Measurements from ENCODE around the gene OSTM1. TPM values are rescaled to one million over a fixed set of nuclear protein-coding genes. Genes with fewer than 3 reads are reported as not detected.
A peak's percentile ranks its signal among the peaks of the same experiment; 100 is the strongest.

The OSTM1 gene
- total RNA-seq, 2 experiments from 2014 or later, result 14.0 to 16.3 TPM

GRCh38 chr6:108115598-108116058 lies 41.1 kb upstream of the OSTM1 start:
- DNase-seq, result peak; percentile 49
- Mint-ChIP-seq H3K36me3 (no peaks in the 10 kb centered on the region), H3K27me3 (peaks cover 81% of the 10 kb centered on the region), H3K4me3 (peak overlapping the region; percentile 70), H3K9me3 (no peaks in the 10 kb centered on the region), H3K27ac (no peak overlapping the region), H3K4me1 (ENCODE audit: low read depth) (peaks cover 50% of the 10 kb centered on the region)
- intact Hi-C loops (cut with micrococcal nuclease), result loop anchor here (2.0 to 5.0 kb wide), 3 partner anchors 41 to 147 kb away; partner anchors contain the start of genes OSTM1 and SNX3
- ChIA-PET CTCF (interaction anchor here (1.0 to 1.8 kb wide), 4 partner anchors 10 to 413 kb away, joined by 3 to 6 read pairs (median 4); no protein-coding TSS in a partner anchor), POLR2A (interaction anchor here (1.1 kb wide), 1 partner anchor 409 kb away, joined by 4 read pairs; no protein-coding TSS in a partner anchor)

GRCh38 chr6:108114841-108115597 lies 40.5 kb upstream of the OSTM1 start:
- Mint-ChIP-seq H3K36me3 (no peaks in the 10 kb centered on the region), H3K4me3 (peak overlapping the region; percentile 70), H3K4me1 (ENCODE audit: low read depth) (peaks cover 50% of the 10 kb centered on the region), H3K27me3 (peaks cover 76% of the 10 kb centered on the region), H3K9me3 (no peaks in the 10 kb centered on the region), H3K27ac (no peak overlapping the region)
- CTCF ChIA-PET, result interaction anchor here (0.6 to 1.8 kb wide), 10 partner anchors 9 to 434 kb away, joined by 3 to 8 read pairs (median 4); no protein-coding TSS in a partner anchor
- peak; percentile 57 for DNase-seq
- POLR2A ChIA-PET, result interaction anchor here (1.1 kb wide), 1 partner anchor 410 kb away, joined by 4 read pairs; no protein-coding TSS in a partner anchor
- intact Hi-C loops (cut with micrococcal nuclease), result loop anchor here (2.0 to 5.0 kb wide), 2 partner anchors 40 to 147 kb away; partner anchors contain the start of genes OSTM1 and SNX3

- peaks cover 71% of the 10 kb centered on the region for H3K27me3 Mint-ChIP-seq
- DNase-seq, result peak; percentile 21
- POLR2A ChIA-PET, result no interaction called here
- intact Hi-C loops (cut with micrococcal nuclease), result loop anchor here (1.0 to 2.0 kb wide), 4 partner anchors 39 to 412 kb away; partner anchors contain the start of gene OSTM1
- CTCF ChIA-PET, result interaction anchor here (0.9 to 3.4 kb wide), 13 partner anchors 10 to 414 kb away, joined by 3 to 33 read pairs (median 5); no protein-coding TSS in a partner anchor
- peak overlapping the region; percentile 46 for H3K4me3 Mint-ChIP-seq
- H3K4me1 Mint-ChIP-seq (ENCODE audit: low read depth), result peaks cover 43% of the 10 kb centered on the region
- no peaks in the 10 kb centered on the region for H3K36me3 Mint-ChIP-seq
- H3K9me3 Mint-ChIP-seq, result no peaks in the 10 kb centered on the region
- no peak overlapping the region for H3K27ac Mint-ChIP-seq
Observed at GRCh38 chr6:108113557-108114519, 39.3 kb upstream of the OSTM1 start.

- no peak overlapping the region for H3K4me3 Mint-ChIP-seq
- no peak overlapping the region for H3K27ac Mint-ChIP-seq
- H3K27me3 Mint-ChIP-seq, result peaks cover 26% of the 10 kb centered on the region
- H3K36me3 Mint-ChIP-seq, result no peaks in the 10 kb centered on the region
- H3K4me1 Mint-ChIP-seq (ENCODE audit: low read depth), result peaks cover under 1% of the 10 kb centered on the region
- intact Hi-C loops (cut with micrococcal nuclease), result no loop called here
- ChIA-PET CTCF (interaction anchor here (0.7 kb wide), 1 partner anchor 257 kb away, joined by 3 read pairs; no protein-coding TSS in a partner anchor), POLR2A (no interaction called here)
- H3K9me3 Mint-ChIP-seq, result no peaks in the 10 kb centered on the region
- no peak for DNase-seq
Observed at GRCh38 chr6:108108374-108108773, 33.8 kb upstream of the OSTM1 start.

GRCh38 chr6:108107102-108107501 lies 32.6 kb upstream of the OSTM1 start:
- no peak for DNase-seq
- H3K27me3 Mint-ChIP-seq, result peaks cover 14% of the 10 kb centered on the region
- no peak overlapping the region for H3K4me3 Mint-ChIP-seq
- no peaks in the 10 kb centered on the region for H3K4me1 Mint-ChIP-seq (ENCODE audit: low read depth)
- POLR2A ChIA-PET, result no interaction called here
- CTCF ChIA-PET, result interaction anchor here (0.9 to 1.0 kb wide), 2 partner anchors 385 to 386 kb away, joined by 3 read pairs; no protein-coding TSS in a partner anchor
- no peak overlapping the region for H3K27ac Mint-ChIP-seq
- intact Hi-C loops (cut with micrococcal nuclease), result no loop called here
- H3K36me3 Mint-ChIP-seq, result no peaks in the 10 kb centered on the region
- no peaks in the 10 kb centered on the region for H3K9me3 Mint-ChIP-seq

- Mint-ChIP-seq H3K27me3 (peaks cover 11% of the 10 kb centered on the region), H3K4me1 (ENCODE audit: low read depth) (no peaks in the 10 kb centered on the region), H3K9me3 (no peaks in the 10 kb centered on the region), H3K36me3 (no peaks in the 10 kb centered on the region), H3K4me3 (no peak overlapping the region), H3K27ac (no peak overlapping the region)
- ChIA-PET CTCF (interaction anchor here (0.9 to 1.0 kb wide), 2 partner anchors 385 to 386 kb away, joined by 3 read pairs; no protein-coding TSS in a partner anchor), POLR2A (no interaction called here)
- intact Hi-C loops (cut with micrococcal nuclease), result no loop called here
- DNase-seq, result no peak
Observed at GRCh38 chr6:108106694-108107093, 32.2 kb upstream of the OSTM1 start.

- DNase-seq, result no peak
- CTCF ChIA-PET, result interaction anchor here (0.9 kb wide), 1 partner anchor 386 kb away, joined by 3 read pairs; no protein-coding TSS in a partner anchor
- H3K36me3 Mint-ChIP-seq, result no peaks in the 10 kb centered on the region
- POLR2A ChIA-PET, result no interaction called here
- no peaks in the 10 kb centered on the region for H3K9me3 Mint-ChIP-seq
- intact Hi-C loops (cut with micrococcal nuclease), result no loop called here
- no peaks in the 10 kb centered on the region for H3K4me1 Mint-ChIP-seq (ENCODE audit: low read depth)
- H3K27ac Mint-ChIP-seq, result no peak overlapping the region
- H3K27me3 Mint-ChIP-seq, result peaks cover 9% of the 10 kb centered on the region
- no peak overlapping the region for H3K4me3 Mint-ChIP-seq
Observed at GRCh38 chr6:108106261-108106660, 31.7 kb upstream of the OSTM1 start.

- Mint-ChIP-seq H3K9me3 (no peaks in the 10 kb centered on the region), H3K27ac (no peak overlapping the region), H3K4me3 (no peak overlapping the region), H3K27me3 (peaks cover 6% of the 10 kb centered on the region), H3K36me3 (no peaks in the 10 kb centered on the region), H3K4me1 (ENCODE audit: low read depth) (no peaks in the 10 kb centered on the region)
- DNase-seq, result no peak
- intact Hi-C loops (cut with micrococcal nuclease), result no loop called here
- ChIA-PET CTCF (interaction anchor here (0.6 kb wide), 1 partner anchor 155 kb away, joined by 3 read pairs; the partner anchor contains the start of gene SNX3), POLR2A (no interaction called here)
Observed at GRCh38 chr6:108105571-108105970, 31.0 kb upstream of the OSTM1 start.

- DNase-seq, result no peak
- Mint-ChIP-seq H3K36me3 (no peaks in the 10 kb centered on the region), H3K4me3 (no peak overlapping the region), H3K27me3 (peaks cover 3% of the 10 kb centered on the region), H3K27ac (no peak overlapping the region), H3K4me1 (ENCODE audit: low read depth) (no peaks in the 10 kb centered on the region), H3K9me3 (no peaks in the 10 kb centered on the region)
- POLR2A ChIA-PET, result no interaction called here
- CTCF ChIA-PET, result no interaction called here
- intact Hi-C loops (cut with micrococcal nuclease), result no loop called here
Observed at GRCh38 chr6:108102965-108103364, 28.4 kb upstream of the OSTM1 start.

- H3K4me1 Mint-ChIP-seq (ENCODE audit: low read depth), result no peaks in the 10 kb centered on the region
- H3K27me3 Mint-ChIP-seq, result peaks cover 3% of the 10 kb centered on the region
- H3K9me3 Mint-ChIP-seq, result no peaks in the 10 kb centered on the region
- no peak for DNase-seq
- intact Hi-C loops (cut with micrococcal nuclease), result no loop called here
- ChIA-PET POLR2A (no interaction called here), CTCF (no interaction called here)
- no peaks in the 10 kb centered on the region for H3K36me3 Mint-ChIP-seq
- H3K4me3 Mint-ChIP-seq, result no peak overlapping the region
- H3K27ac Mint-ChIP-seq, result no peak overlapping the region
Observed at GRCh38 chr6:108100003-108100402, 25.5 kb upstream of the OSTM1 start.

- Mint-ChIP-seq H3K9me3 (no peaks in the 10 kb centered on the region), H3K4me3 (no peak overlapping the region), H3K27me3 (peaks cover 3% of the 10 kb centered on the region), H3K27ac (no peak overlapping the region), H3K4me1 (ENCODE audit: low read depth) (no peaks in the 10 kb centered on the region), H3K36me3 (no peaks in the 10 kb centered on the region)
- POLR2A ChIA-PET, result no interaction called here
- CTCF ChIA-PET, result no interaction called here
- DNase-seq, result no peak
- intact Hi-C loops (cut with micrococcal nuclease), result no loop called here
Observed at GRCh38 chr6:108097882-108098281, 23.3 kb upstream of the OSTM1 start.
